H1 (cell line): ENCODE results near the gene ASIC2. TPM values are rescaled to one million over a fixed set of nuclear protein-coding genes. Genes with fewer than 3 reads are reported as not detected.

Source experiments
- CEBPB ChIP-seq: IDR thresholded peaks from 2 replicates; pipeline ENCODE4 v1.6.1; 2012; ENCODE audit warnings: low read depth, low read length
- CHD2 ChIP-seq: IDR thresholded peaks from 2 replicates; pipeline ENCODE4 v1.6.1; 2012; ENCODE audit warnings: low read length, improper control_type of control experiment
- HDAC6 ChIP-seq: IDR thresholded peaks from one replicate; pipeline ENCODE4 v1.7.1; 2012; ENCODE audit warnings: low read depth, mild to moderate bottlenecking, inconsistent platforms, low read length, moderate library complexity
- PHF8 ChIP-seq: fragments of 200-600 bp; sonication (generic); conservative IDR thresholded peaks from 2 replicates; pipeline ENCODE4 v1.7.1; 2012; ENCODE audit warnings: low read depth, mild to moderate bottlenecking, inconsistent platforms, low read length, moderate library complexity
- RNF2 ChIP-seq: fragments of 200-900, 300-1000 bp; sonication (generic); IDR thresholded peaks from 2 replicates; pipeline ENCODE4 v1.7.1; 2016; ENCODE audit warnings: borderline replicate concordance, low read depth, mild to moderate bottlenecking, antibody characterized with exemption, low read length; ENCODE audit not compliant: poor library complexity, severe bottlenecking; ENCODE audit errors: missing control alignments
- SP4 ChIP-seq: IDR thresholded peaks from 2 replicates; pipeline ENCODE4 v1.6.1; 2012; ENCODE audit warnings: low read length, inconsistent platforms
- polyA plus RNA-seq, 7 experiments: library from polyadenylated mRNA; depleted of rRNA in 3 of 7; stranded (reverse) in 5 of 7; unstranded in 2 of 7; fragments of >200 nt in 5 of 7; fragments of 200-250 nt in 2 of 7; gene quantifications; 1 replicate in 5 of 7; 2 replicates in 1 of 7; 4 replicates in 1 of 7; pipeline versions ENCODE4 v1.2.1 to v1.2.3, GENCODE V29; 2011 to 2013; ENCODE audit warnings: missing spikeins in 2 of 7, mixed read lengths in 2 of 7
- total RNA-seq: library from RNA; stranded (reverse); fragmentation: NEBNext Ultra II Directional; extraction: Animal tissue kit (Norgen Biotek cat#: 25700); gene quantifications from 2 replicates; pipeline ENCODE4 v1.2.1, GENCODE V29; 2021

ASIC2 gene
- total and polyA plus RNA-seq, 2 of the 8 experiments (the other 6 are each of a cell fraction or from before 2014, with no cell fraction given), result 0.86 to 1.2 TPM

DNA sequence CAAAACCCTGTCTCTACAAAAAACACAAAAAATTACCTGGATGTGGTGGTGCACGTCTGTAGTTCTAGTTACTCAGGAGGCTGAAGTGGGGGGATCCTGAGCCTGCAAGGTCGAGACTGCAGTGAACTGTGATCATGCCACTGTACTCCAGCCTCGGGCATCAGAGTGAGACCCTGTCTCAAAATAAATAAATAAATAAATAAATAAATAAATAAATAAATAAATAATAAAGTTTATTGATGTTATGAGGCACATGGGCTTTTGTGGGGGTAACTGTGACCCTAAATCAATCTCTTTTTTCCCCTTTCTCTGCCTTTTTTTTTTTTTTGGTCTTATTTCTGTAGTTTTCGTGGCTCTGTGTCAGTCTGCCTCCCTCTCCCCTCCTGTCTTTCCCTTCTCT is 4.5 kb upstream of the ASIC2 start (continued):
- TF ChIP-seq HDAC6 (no peak), CHD2 (no peak), PHF8 (no peak), CEBPB (no peak), RNF2 (no peak), SP4 (no peak)
